H1 (cell line): ENCODE measurements around the gene CPPED1. TPM values are rescaled to one million over a fixed set of nuclear protein-coding genes. Genes with fewer than 3 reads are reported as not detected.

Source experiments
- RNF2 ChIP-seq: fragments of 200-900, 300-1000 bp; sonication (generic); IDR thresholded peaks from 2 replicates; pipeline ENCODE4 v1.7.1; 2016; ENCODE audit warnings: borderline replicate concordance, low read depth, mild to moderate bottlenecking, antibody characterized with exemption, low read length; ENCODE audit not compliant: poor library complexity, severe bottlenecking; ENCODE audit errors: missing control alignments
- SRF ChIP-seq: IDR thresholded peaks from 2 replicates; pipeline ENCODE4 v1.6.1; 2011; ENCODE audit warnings: mild to moderate bottlenecking, low read depth, low read length, moderate library complexity
- polyA plus RNA-seq, 7 experiments: library from polyadenylated mRNA; depleted of rRNA in 3 of 7; stranded (reverse) in 5 of 7; unstranded in 2 of 7; fragments of >200 nt in 5 of 7; fragments of 200-250 nt in 2 of 7; gene quantifications; 1 replicate in 5 of 7; 2 replicates in 1 of 7; 4 replicates in 1 of 7; pipeline versions ENCODE4 v1.2.1 to v1.2.3, GENCODE V29; 2011 to 2013; ENCODE audit warnings: missing spikeins in 2 of 7, mixed read lengths in 2 of 7
- total RNA-seq: library from RNA; stranded (reverse); fragmentation: NEBNext Ultra II Directional; extraction: Animal tissue kit (Norgen Biotek cat#: 25700); gene quantifications from 2 replicates; pipeline ENCODE4 v1.2.1, GENCODE V29; 2021
- TF ChIP-seq, protein P1 (sequence below): IDR thresholded peaks from 2 replicates; pipeline ENCODE4 v1.6.1; 2012; ENCODE audit warnings: inconsistent platforms

CPPED1 gene
- total and polyA plus RNA-seq, 2 of the 8 experiments (the other 6 are each of a cell fraction or from before 2014, with no cell fraction given): 3.5 to 11.2 TPM

DNA sequence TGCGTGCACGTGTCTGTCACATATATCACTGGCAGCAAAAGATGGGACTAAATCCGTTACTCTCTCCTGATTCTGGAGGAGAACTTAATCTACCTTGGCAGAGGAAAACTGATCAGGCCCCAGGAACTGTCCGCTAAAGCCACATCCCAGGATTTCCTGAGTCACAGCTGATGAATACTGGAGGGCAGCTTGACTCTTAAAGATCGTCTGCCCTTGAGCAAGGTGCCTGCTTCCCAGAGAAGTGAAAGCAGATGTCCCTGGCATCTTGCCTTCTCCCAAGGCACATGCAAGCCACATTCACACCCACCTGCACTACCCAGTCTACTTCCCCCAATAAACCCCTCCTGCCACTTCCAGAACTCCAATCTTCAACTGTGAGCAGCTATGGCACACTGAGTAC lies 99.8 kb downstream of the CPPED1 start (continued):
- TF ChIP-seq, protein P1, sequence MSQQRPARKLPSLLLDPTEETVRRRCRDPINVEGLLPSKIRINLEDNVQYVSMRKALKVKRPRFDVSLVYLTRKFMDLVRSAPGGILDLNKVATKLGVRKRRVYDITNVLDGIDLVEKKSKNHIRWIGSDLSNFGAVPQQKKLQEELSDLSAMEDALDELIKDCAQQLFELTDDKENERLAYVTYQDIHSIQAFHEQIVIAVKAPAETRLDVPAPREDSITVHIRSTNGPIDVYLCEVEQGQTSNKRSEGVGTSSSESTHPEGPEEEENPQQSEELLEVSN: no peak
- TF ChIP-seq RNF2 (no peak), SRF (no peak)
- TF ChIP-seq, all 59 proteins: peak for 0
